ENCODE data around the gene CASP5.

CASP5 gene

DNA sequence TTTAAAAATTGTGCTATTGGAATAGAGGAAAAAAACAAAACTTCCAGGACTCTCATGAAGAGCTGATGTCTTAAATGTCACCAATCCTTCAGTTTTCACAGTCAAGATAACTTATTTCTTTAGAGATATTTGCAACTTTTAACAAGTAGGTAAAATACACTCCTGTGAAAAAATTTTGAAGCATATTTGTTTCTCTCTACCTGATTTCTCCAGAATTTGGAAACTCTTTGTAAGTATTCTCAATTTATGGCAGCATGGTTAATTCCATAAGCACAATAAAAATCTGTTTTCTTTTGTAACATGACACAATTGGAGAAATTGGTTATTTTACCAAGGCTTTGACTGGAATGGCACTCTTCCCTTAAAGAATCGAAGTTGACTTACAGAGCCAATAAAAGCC, 58.7 kb downstream of the CASP5 start:
- Histone ChIP-seq H3F3A (ENCODE audit: control insufficient read depth, insufficient read depth) (no peaks in the 10 kb centered on the region), H3K79me2 (ENCODE audit: control insufficient read depth, low read length) (no peaks in the 10 kb centered on the region), H3K4me1 (ENCODE audit: control insufficient read depth, low read length) (no peaks in the 10 kb centered on the region), H4K20me1 (ENCODE audit: control insufficient read depth, insufficient read depth, low read depth, low read length) (no peaks in the 10 kb centered on the region), H3K9me2 (replicated peaks; ENCODE audit: control insufficient read depth, low read length) (no peaks in the 10 kb centered on the region), H3K4me3 (ENCODE audit: low read length) (no peak overlapping the region), H3K27me3 (ENCODE audit: control insufficient read depth, low read length) (no peaks in the 10 kb centered on the region), H3K9me3 (ENCODE audit: control insufficient read depth, insufficient read depth, low read length) (no peaks in the 10 kb centered on the region), H3K4me2 (ENCODE audit: low read length) (no peak overlapping the region), H3K36me3 (ENCODE audit: control insufficient read depth, low read length) (no peaks in the 10 kb centered on the region), H3K27ac (ENCODE audit: low read depth, low read length) (no peak overlapping the region)
- TF ChIP-seq EZH2phosphoT487 (IDR thresholded peaks at IDR 0.05; ENCODE audit: borderline replicate concordance, low read length): no peak
- TF ChIP-seq, protein P1, sequence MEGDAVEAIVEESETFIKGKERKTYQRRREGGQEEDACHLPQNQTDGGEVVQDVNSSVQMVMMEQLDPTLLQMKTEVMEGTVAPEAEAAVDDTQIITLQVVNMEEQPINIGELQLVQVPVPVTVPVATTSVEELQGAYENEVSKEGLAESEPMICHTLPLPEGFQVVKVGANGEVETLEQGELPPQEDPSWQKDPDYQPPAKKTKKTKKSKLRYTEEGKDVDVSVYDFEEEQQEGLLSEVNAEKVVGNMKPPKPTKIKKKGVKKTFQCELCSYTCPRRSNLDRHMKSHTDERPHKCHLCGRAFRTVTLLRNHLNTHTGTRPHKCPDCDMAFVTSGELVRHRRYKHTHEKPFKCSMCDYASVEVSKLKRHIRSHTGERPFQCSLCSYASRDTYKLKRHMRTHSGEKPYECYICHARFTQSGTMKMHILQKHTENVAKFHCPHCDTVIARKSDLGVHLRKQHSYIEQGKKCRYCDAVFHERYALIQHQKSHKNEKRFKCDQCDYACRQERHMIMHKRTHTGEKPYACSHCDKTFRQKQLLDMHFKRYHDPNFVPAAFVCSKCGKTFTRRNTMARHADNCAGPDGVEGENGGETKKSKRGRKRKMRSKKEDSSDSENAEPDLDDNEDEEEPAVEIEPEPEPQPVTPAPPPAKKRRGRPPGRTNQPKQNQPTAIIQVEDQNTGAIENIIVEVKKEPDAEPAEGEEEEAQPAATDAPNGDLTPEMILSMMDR (IDR thresholded peaks at IDR 0.05; ENCODE audit: low read depth, low read length, poor library complexity, severe bottlenecking): no peak

DNA sequence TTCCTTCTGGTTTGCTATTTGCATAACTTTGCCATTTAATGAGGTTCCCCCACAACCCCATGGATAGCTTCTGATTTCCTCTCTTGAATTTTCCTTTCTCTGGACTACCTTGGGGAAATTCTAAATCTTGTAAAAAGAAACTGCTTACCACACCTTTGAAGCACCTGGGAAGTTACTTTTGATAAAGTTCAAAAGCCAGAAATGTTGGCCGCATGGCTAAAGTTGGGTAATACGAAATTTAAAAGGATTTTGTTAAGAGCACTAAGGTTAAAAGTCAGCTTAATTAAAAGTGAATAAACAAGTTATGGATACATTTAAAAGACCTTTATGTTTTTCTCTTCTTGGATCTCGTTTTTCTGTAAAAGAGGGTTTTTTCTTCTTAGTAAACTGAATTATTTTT, 60.1 kb downstream of the CASP5 start:
- TF ChIP-seq, protein P1 (IDR thresholded peaks at IDR 0.05; ENCODE audit: low read depth, low read length, poor library complexity, severe bottlenecking): no peak
- TF ChIP-seq EZH2phosphoT487 (IDR thresholded peaks at IDR 0.05; ENCODE audit: borderline replicate concordance, low read length): no peak
- no peak overlapping the region for H3K4me2 ChIP-seq (ENCODE audit: low read length)
- no peaks in the 10 kb centered on the region for H3F3A ChIP-seq (ENCODE audit: control insufficient read depth, insufficient read depth)
- no peaks in the 10 kb centered on the region for H3K27me3 ChIP-seq (ENCODE audit: control insufficient read depth, low read length)
- H3K9me2 ChIP-seq (replicated peaks; ENCODE audit: control insufficient read depth, low read length): no peaks in the 10 kb centered on the region
- H3K79me2 ChIP-seq (ENCODE audit: control insufficient read depth, low read length): no peaks in the 10 kb centered on the region
- H3K4me1 ChIP-seq (ENCODE audit: control insufficient read depth, low read length): no peaks in the 10 kb centered on the region
- H3K9me3 ChIP-seq (ENCODE audit: control insufficient read depth, insufficient read depth, low read length): no peaks in the 10 kb centered on the region
- no peaks in the 10 kb centered on the region for H4K20me1 ChIP-seq (ENCODE audit: control insufficient read depth, insufficient read depth, low read depth, low read length)
- no peaks in the 10 kb centered on the region for H3K36me3 ChIP-seq (ENCODE audit: control insufficient read depth, low read length)
- no peak overlapping the region for H3K4me3 ChIP-seq (ENCODE audit: low read length)
- no peak overlapping the region for H3K27ac ChIP-seq (ENCODE audit: low read depth, low read length)

DNA sequence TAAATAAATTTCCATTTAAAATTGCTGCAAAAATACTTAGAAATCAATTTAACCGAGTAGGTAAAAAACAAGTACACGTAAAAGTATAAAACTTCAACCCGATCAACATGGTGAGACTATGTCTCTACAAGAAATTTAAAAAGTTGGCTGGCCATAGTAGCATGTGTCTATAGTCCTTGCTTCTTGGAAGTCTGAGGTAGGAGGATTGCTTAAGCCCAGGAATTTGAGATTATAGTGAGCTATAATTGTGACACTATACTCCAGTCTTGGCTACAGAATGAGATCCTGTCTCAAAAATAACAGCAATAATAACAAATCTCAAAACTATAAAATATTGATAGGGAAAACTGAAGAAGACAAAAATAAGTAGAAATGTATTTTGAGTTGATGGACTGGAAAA, 65.7 kb downstream of the CASP5 start:
- no peaks in the 10 kb centered on the region for H3K9me2 ChIP-seq (replicated peaks; ENCODE audit: control insufficient read depth, low read length)
- no peak overlapping the region for H3K4me3 ChIP-seq (ENCODE audit: low read length)
- no peaks in the 10 kb centered on the region for H3K27me3 ChIP-seq (ENCODE audit: control insufficient read depth, low read length)
- H3F3A ChIP-seq (ENCODE audit: control insufficient read depth, insufficient read depth): no peaks in the 10 kb centered on the region
- no peak overlapping the region for H3K4me2 ChIP-seq (ENCODE audit: low read length)
- no peaks in the 10 kb centered on the region for H3K9me3 ChIP-seq (ENCODE audit: control insufficient read depth, insufficient read depth, low read length)
- no peaks in the 10 kb centered on the region for H4K20me1 ChIP-seq (ENCODE audit: control insufficient read depth, insufficient read depth, low read depth, low read length)
- no peaks in the 10 kb centered on the region for H3K4me1 ChIP-seq (ENCODE audit: control insufficient read depth, low read length)
- TF ChIP-seq, protein P1 (IDR thresholded peaks at IDR 0.05; ENCODE audit: low read depth, low read length, poor library complexity, severe bottlenecking): no peak
- no peak for TF ChIP-seq EZH2phosphoT487 (IDR thresholded peaks at IDR 0.05; ENCODE audit: borderline replicate concordance, low read length)
- no peaks in the 10 kb centered on the region for H3K79me2 ChIP-seq (ENCODE audit: control insufficient read depth, low read length)
- no peaks in the 10 kb centered on the region for H3K36me3 ChIP-seq (ENCODE audit: control insufficient read depth, low read length)
- no peak overlapping the region for H3K27ac ChIP-seq (ENCODE audit: low read depth, low read length)

DNA sequence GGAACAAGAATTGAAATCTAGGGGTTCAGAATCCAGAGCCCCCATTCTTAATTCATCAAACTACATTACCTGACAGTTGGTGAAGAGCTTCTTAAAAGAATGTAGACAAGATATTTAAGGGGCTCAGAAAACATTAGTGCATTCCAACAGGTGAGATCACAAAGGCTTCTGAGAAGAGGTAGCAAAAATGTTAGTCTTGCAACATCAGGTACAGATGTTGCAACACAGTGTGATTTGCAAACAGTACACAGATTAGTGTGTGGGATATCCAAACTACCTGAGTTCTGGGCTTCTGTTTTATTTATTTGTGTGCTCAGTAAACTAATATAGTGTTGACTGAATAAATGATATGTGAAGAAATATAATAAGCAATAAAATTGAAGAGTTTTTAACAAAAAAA, 66.4 kb downstream of the CASP5 start:
- no peaks in the 10 kb centered on the region for H3F3A ChIP-seq (ENCODE audit: control insufficient read depth, insufficient read depth)
- H3K4me2 ChIP-seq (ENCODE audit: low read length): no peak overlapping the region
- no peaks in the 10 kb centered on the region for H3K9me2 ChIP-seq (replicated peaks; ENCODE audit: control insufficient read depth, low read length)
- no peaks in the 10 kb centered on the region for H4K20me1 ChIP-seq (ENCODE audit: control insufficient read depth, insufficient read depth, low read depth, low read length)
- no peaks in the 10 kb centered on the region for H3K79me2 ChIP-seq (ENCODE audit: control insufficient read depth, low read length)
- H3K36me3 ChIP-seq (ENCODE audit: control insufficient read depth, low read length): no peaks in the 10 kb centered on the region
- no peaks in the 10 kb centered on the region for H3K9me3 ChIP-seq (ENCODE audit: control insufficient read depth, insufficient read depth, low read length)
- no peaks in the 10 kb centered on the region for H3K4me1 ChIP-seq (ENCODE audit: control insufficient read depth, low read length)
- TF ChIP-seq EZH2phosphoT487 (IDR thresholded peaks at IDR 0.05; ENCODE audit: borderline replicate concordance, low read length): no peak
- TF ChIP-seq, protein P1 (IDR thresholded peaks at IDR 0.05; ENCODE audit: low read depth, low read length, poor library complexity, severe bottlenecking): no peak
- H3K27me3 ChIP-seq (ENCODE audit: control insufficient read depth, low read length): no peaks in the 10 kb centered on the region
- H3K4me3 ChIP-seq (ENCODE audit: low read length): no peak overlapping the region
- no peak overlapping the region for H3K27ac ChIP-seq (ENCODE audit: low read depth, low read length)
